Astrocyte (in vitro differentiated cells and primary cell): ENCODE data around the gene GMPR2. TPM values are rescaled to one million over a fixed set of nuclear protein-coding genes. Genes with fewer than 3 reads are reported as not detected.

Experiments used
- DNase-seq: peaks from one replicate; pipeline ENCODE4 v3.0.0-alpha.2; 2010; ENCODE audit warnings: low read depth
- FAIRE-seq: peaks from 2 replicates; lab custom pipeline; 2011; peaks lifted over from hg19 to GRCh38; lab: Jason Lieb, UNC
- H2AFZ ChIP-seq: 2 replicates; pipeline ENCODE4 v1.6.0; 2012; ENCODE audit warnings: low read depth, low read length, inconsistent platforms
- H3K27ac ChIP-seq: 2 replicates; pipeline ENCODE4 v1.5.1; 2011; ENCODE audit warnings: low read depth, low read length, inconsistent platforms
- H3K27me3 ChIP-seq: 2 replicates; pipeline ENCODE4 v1.6.0; 2011; ENCODE audit warnings: low read length, inconsistent platforms; ENCODE audit not compliant: insufficient read depth
- H3K36me3 ChIP-seq: 2 replicates; pipeline ENCODE4 v1.5.1; 2011; ENCODE audit warnings: low read length, inconsistent platforms; ENCODE audit not compliant: insufficient read depth
- H3K4me1 ChIP-seq: 2 replicates; pipeline ENCODE4 v1.5.1; 2011; ENCODE audit warnings: low read length, inconsistent platforms; ENCODE audit not compliant: insufficient read depth
- H3K4me2 ChIP-seq: 2 replicates; pipeline ENCODE4 v1.6.0; 2012; ENCODE audit warnings: low read length, inconsistent platforms
- H3K4me3 ChIP-seq: 2 replicates; pipeline ENCODE4 v1.5.1; 2011; ENCODE audit warnings: low read depth, mild to moderate bottlenecking, low read length, inconsistent platforms; ENCODE audit not compliant: insufficient read depth
- H3K79me2 ChIP-seq: 2 replicates; pipeline ENCODE4 v1.6.0; 2012; ENCODE audit warnings: mild to moderate bottlenecking, low read length, inconsistent platforms; ENCODE audit not compliant: insufficient read depth
- H3K9ac ChIP-seq: 2 replicates; pipeline ENCODE4 v1.6.0; 2012; ENCODE audit warnings: mild to moderate bottlenecking, low read length, inconsistent platforms
- H3K9me3 ChIP-seq: 2 replicates; pipeline ENCODE4 v1.5.1; 2012; ENCODE audit warnings: low read depth, mild to moderate bottlenecking, low read length, inconsistent platforms; ENCODE audit not compliant: insufficient read depth
- H4K20me1 ChIP-seq: 2 replicates; pipeline ENCODE4 v1.6.0; 2012; ENCODE audit warnings: low read length, inconsistent platforms; ENCODE audit not compliant: insufficient read depth
- H3K27ac Mint-ChIP-seq: one replicate; pipeline ENCODE4 v1.8.0; 2021; ENCODE audit warnings: mild to moderate bottlenecking, mixed read lengths; ENCODE audit not compliant: unreplicated experiment
- H3K27me3 Mint-ChIP-seq: one replicate; pipeline ENCODE4 v1.8.0; 2021; ENCODE audit warnings: low read depth, mixed read lengths; ENCODE audit not compliant: unreplicated experiment
- H3K36me3 Mint-ChIP-seq: one replicate; pipeline ENCODE4 v1.8.0; 2021; ENCODE audit warnings: low read depth, mixed read lengths; ENCODE audit not compliant: unreplicated experiment
- H3K4me1 Mint-ChIP-seq: one replicate; pipeline ENCODE4 v1.8.0; 2021; ENCODE audit warnings: low read depth, mixed read lengths; ENCODE audit not compliant: unreplicated experiment
- H3K4me3 Mint-ChIP-seq: one replicate; pipeline ENCODE4 v1.8.0; 2021; ENCODE audit warnings: mild to moderate bottlenecking, moderate library complexity, mixed read lengths; ENCODE audit not compliant: unreplicated experiment
- H3K9me3 Mint-ChIP-seq: one replicate; pipeline ENCODE4 v1.8.0; 2021; ENCODE audit warnings: mild to moderate bottlenecking, mixed read lengths; ENCODE audit not compliant: unreplicated experiment
- EZH2 ChIP-seq: IDR thresholded peaks from 2 replicates; pipeline ENCODE4 v1.6.1; 2012; ENCODE audit warnings: mild to moderate bottlenecking, low read length, inconsistent platforms; ENCODE audit not compliant: insufficient read depth
- total RNA-seq: library from RNA; stranded (reverse); gene quantifications from 2 replicates; pipeline ENCODE4 v1.2.1, GENCODE V29; 2021
- TF ChIP-seq, protein P1 (sequence below): IDR thresholded peaks from 2 replicates; pipeline ENCODE4 v1.5.1; 2011; ENCODE audit warnings: low read depth, mild to moderate bottlenecking, inconsistent platforms, low read length, moderate library complexity; ENCODE audit not compliant: insufficient read depth

The GMPR2 gene
- total RNA-seq, 1 donor from 2014 or later, result 66.5 TPM

GRCh38 chr14:24261256-24261968 lies 28.7 kb downstream of the GMPR2 start:
- no peak for TF ChIP-seq EZH2
- TF ChIP-seq, protein P1, sequence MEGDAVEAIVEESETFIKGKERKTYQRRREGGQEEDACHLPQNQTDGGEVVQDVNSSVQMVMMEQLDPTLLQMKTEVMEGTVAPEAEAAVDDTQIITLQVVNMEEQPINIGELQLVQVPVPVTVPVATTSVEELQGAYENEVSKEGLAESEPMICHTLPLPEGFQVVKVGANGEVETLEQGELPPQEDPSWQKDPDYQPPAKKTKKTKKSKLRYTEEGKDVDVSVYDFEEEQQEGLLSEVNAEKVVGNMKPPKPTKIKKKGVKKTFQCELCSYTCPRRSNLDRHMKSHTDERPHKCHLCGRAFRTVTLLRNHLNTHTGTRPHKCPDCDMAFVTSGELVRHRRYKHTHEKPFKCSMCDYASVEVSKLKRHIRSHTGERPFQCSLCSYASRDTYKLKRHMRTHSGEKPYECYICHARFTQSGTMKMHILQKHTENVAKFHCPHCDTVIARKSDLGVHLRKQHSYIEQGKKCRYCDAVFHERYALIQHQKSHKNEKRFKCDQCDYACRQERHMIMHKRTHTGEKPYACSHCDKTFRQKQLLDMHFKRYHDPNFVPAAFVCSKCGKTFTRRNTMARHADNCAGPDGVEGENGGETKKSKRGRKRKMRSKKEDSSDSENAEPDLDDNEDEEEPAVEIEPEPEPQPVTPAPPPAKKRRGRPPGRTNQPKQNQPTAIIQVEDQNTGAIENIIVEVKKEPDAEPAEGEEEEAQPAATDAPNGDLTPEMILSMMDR, result no peak
- Histone ChIP-seq H3K36me3 (no peaks in the 10 kb centered on the region), H3K27me3 (no peaks in the 10 kb centered on the region), H3K9me3 (no peaks in the 10 kb centered on the region), H3K27ac (no peak overlapping the region), H3K4me2 (no peak overlapping the region), H3K79me2 (no peaks in the 10 kb centered on the region), H4K20me1 (no peaks in the 10 kb centered on the region), H3K9ac (no peak overlapping the region), H3K4me1 (peaks cover 3% of the 10 kb centered on the region), H3K4me3 (no peak overlapping the region), H2AFZ (no peak overlapping the region)
- Mint-ChIP-seq H3K4me1 (peaks cover 5% of the 10 kb centered on the region), H3K4me3 (no peak overlapping the region), H3K9me3 (no peaks in the 10 kb centered on the region), H3K27me3 (peaks cover 8% of the 10 kb centered on the region), H3K36me3 (peaks cover 24% of the 10 kb centered on the region), H3K27ac (no peak overlapping the region)
- FAIRE-seq (no peak), DNase-seq (no peak)

GRCh38 chr14:24261969-24262327 lies 29.2 kb downstream of the GMPR2 start:
- DNase-seq, result no peak
- no peak for FAIRE-seq
- H3K9ac ChIP-seq, result no peak overlapping the region
- no peaks in the 10 kb centered on the region for H3K9me3 ChIP-seq
- no peak overlapping the region for H3K27ac Mint-ChIP-seq
- H3K4me3 ChIP-seq, result no peak overlapping the region
- no peaks in the 10 kb centered on the region for H3K27me3 ChIP-seq
- H3K27ac ChIP-seq, result no peak overlapping the region
- TF ChIP-seq EZH2, result no peak
- TF ChIP-seq, protein P1, result no peak
- H3K36me3 Mint-ChIP-seq, result peaks cover 28% of the 10 kb centered on the region
- H3K79me2 ChIP-seq, result no peaks in the 10 kb centered on the region
- H3K4me1 ChIP-seq, result peaks cover 3% of the 10 kb centered on the region
- H3K27me3 Mint-ChIP-seq, result peaks cover 7% of the 10 kb centered on the region
- H3K36me3 ChIP-seq, result no peaks in the 10 kb centered on the region
- H2AFZ ChIP-seq, result no peak overlapping the region
- no peaks in the 10 kb centered on the region for H3K9me3 Mint-ChIP-seq
- H3K4me3 Mint-ChIP-seq, result no peak overlapping the region
- no peaks in the 10 kb centered on the region for H4K20me1 ChIP-seq
- H3K4me1 Mint-ChIP-seq, result peaks cover 3% of the 10 kb centered on the region
- H3K4me2 ChIP-seq, result no peak overlapping the region
